ENCODE results near the gene COL8A2.

The COL8A2 gene

GRCh38 chr1:36149237-36149972 lies 24.4 kb upstream of the COL8A2 start, which contains the start of gene TRAPPC3:
Gene TRAPPC3, minus strand, starts transcription at chr1:36149486. Its CDS starts 108 bp downstream, at chr1:36149378.
- no peaks in the 10 kb centered on the region for H3K27me3 ChIP-seq (ENCODE audit: low read depth, low read length)
- peaks cover 18 to 37% of the 10 kb centered on the region in 2 donors for H3K4me1 ChIP-seq (ENCODE audit: control insufficient read depth in 1 of 2, insufficient read depth in 2 of 2, low read length in 2 of 2)
- no peaks in the 10 kb centered on the region for H3K9me3 ChIP-seq (ENCODE audit: control insufficient read depth in 1 of 2, low read length in 2 of 2)
- H3K27ac ChIP-seq (ENCODE audit: low read length), result peak within 1 kb of the TSS; percentile 93
- H3K36me3 ChIP-seq (ENCODE audit: control insufficient read depth in 1 of 2, insufficient read depth in 2 of 2, low read length in 2 of 2), result peaks cover 0 to 12% of the 10 kb centered on the region in 2 donors
- H3K4me3 ChIP-seq (ENCODE audit: low read depth in 1 of 2, low read length in 2 of 2), result peak within 1 kb of the TSS; percentile 86 to 97

DNA sequence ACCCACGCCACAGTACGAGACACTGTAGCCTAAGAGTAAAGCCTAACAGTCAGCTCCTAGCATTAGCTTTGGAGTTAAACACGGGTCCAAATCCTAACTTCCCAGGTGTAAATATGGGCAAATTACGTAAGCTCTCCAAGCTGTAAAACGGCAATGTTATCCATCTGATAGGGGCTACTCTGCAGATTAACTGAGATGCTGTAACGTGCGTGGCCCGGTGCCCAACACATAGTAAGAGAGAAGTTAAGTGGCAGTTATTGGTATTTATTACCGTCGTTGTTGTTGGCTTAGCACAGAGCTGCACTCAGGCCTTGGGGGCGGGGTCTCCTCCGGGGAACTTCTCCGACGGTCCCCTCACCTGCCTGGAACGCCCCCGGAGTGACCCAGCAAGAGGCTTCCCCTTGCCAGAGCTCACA lies 23.8 kb upstream of the COL8A2 start:
- H3K9me3 ChIP-seq (ENCODE audit: control insufficient read depth in 1 of 2, low read length in 2 of 2), result no peaks in the 10 kb centered on the region
- H3K36me3 ChIP-seq (ENCODE audit: control insufficient read depth in 1 of 2, insufficient read depth in 2 of 2, low read length in 2 of 2), result peaks cover 0 to 12% of the 10 kb centered on the region in 2 donors
- peak overlapping the region; percentile 93 for H3K27ac ChIP-seq (ENCODE audit: low read length)
- peak overlapping the region; percentile 86 to 97 for H3K4me3 ChIP-seq (ENCODE audit: low read depth in 1 of 2, low read length in 2 of 2)
- H3K4me1 ChIP-seq (ENCODE audit: control insufficient read depth in 1 of 2, insufficient read depth in 2 of 2, low read length in 2 of 2), result peaks cover 18 to 37% of the 10 kb centered on the region in 2 donors
- H3K27me3 ChIP-seq (ENCODE audit: low read depth, low read length), result no peaks in the 10 kb centered on the region

- Histone ChIP-seq H3K4me3 (ENCODE audit: low read depth in 1 of 2, low read length in 2 of 2) (no peak overlapping the region), H3K9me3 (ENCODE audit: control insufficient read depth in 1 of 2, low read length in 2 of 2) (no peaks in the 10 kb centered on the region), H3K27ac (ENCODE audit: low read length) (no peak overlapping the region), H3K36me3 (ENCODE audit: control insufficient read depth in 1 of 2, insufficient read depth in 2 of 2, low read length in 2 of 2) (peaks cover 6 to 7% of the 10 kb centered on the region in 2 donors), H3K4me1 (ENCODE audit: control insufficient read depth in 1 of 2, insufficient read depth in 2 of 2, low read length in 2 of 2) (peaks cover 9 to 21% of the 10 kb centered on the region in 2 donors), H3K27me3 (ENCODE audit: low read depth, low read length) (no peaks in the 10 kb centered on the region)
These were observed 19.4 kb upstream of the COL8A2 start for GRCh38 chr1:36144413-36144812.

GRCh38 chr1:36143424-36143823 lies 18.4 kb upstream of the COL8A2 start:
- peaks cover 9% of the 10 kb centered on the region in 2 donors for H3K36me3 ChIP-seq (ENCODE audit: control insufficient read depth in 1 of 2, insufficient read depth in 2 of 2, low read length in 2 of 2)
- H3K27ac ChIP-seq (ENCODE audit: low read length), result no peak overlapping the region
- H3K4me3 ChIP-seq (ENCODE audit: low read depth in 1 of 2, low read length in 2 of 2), result no peak overlapping the region
- H3K9me3 ChIP-seq (ENCODE audit: control insufficient read depth in 1 of 2, low read length in 2 of 2), result no peaks in the 10 kb centered on the region
- peaks cover 6 to 18% of the 10 kb centered on the region in 2 donors for H3K4me1 ChIP-seq (ENCODE audit: control insufficient read depth in 1 of 2, insufficient read depth in 2 of 2, low read length in 2 of 2)
- H3K27me3 ChIP-seq (ENCODE audit: low read depth, low read length), result no peaks in the 10 kb centered on the region

DNA sequence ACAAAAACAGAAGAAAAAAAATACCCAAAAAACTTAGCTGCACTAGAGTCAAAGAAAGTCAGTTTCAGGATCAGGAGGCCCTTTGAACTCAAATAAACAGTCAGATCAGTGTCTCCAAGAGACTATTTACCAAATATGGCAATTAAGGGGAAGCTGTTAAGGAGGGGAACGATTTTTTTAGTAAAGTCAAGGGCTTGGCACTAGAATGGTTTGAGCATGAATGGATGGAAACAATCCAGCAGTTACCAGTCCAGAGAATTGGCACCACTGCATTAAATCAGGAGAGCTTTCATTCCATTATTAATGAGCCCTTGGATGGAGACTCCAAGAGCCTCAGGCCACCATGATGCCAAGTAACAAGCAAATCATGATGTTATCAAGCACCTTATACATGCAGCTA lies 17.1 kb upstream of the COL8A2 start:
- Histone ChIP-seq H3K36me3 (ENCODE audit: control insufficient read depth in 1 of 2, insufficient read depth in 2 of 2, low read length in 2 of 2) (peaks cover 21% of the 10 kb centered on the region in 2 donors), H3K4me1 (ENCODE audit: control insufficient read depth in 1 of 2, insufficient read depth in 2 of 2, low read length in 2 of 2) (peaks cover 6 to 9% of the 10 kb centered on the region in 2 donors)

DNA sequence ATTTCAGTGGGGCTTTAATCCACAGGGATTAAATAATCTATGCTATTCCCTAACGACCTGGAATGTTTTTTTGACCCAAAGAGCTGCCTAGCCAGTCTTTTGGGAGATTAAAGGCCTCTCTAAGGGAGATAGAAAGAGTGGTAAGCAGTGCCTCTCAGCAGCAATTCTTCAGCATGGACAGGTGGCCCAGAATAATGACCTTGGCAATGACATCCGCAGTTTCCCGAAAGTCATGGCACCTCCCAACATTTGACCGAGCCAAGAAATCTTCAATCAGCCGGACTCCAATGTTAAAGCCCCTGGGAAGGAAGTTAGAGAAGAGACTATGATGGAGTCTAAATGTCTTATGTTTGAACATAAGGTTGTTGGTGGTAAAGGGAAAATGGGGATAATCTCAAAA lies 14.5 kb upstream of the COL8A2 start:
- no peaks in the 10 kb centered on the region for H3K9me3 ChIP-seq (ENCODE audit: control insufficient read depth in 1 of 2, low read length in 2 of 2)
- peaks cover 25 to 28% of the 10 kb centered on the region in 2 donors for H3K36me3 ChIP-seq (ENCODE audit: control insufficient read depth in 1 of 2, insufficient read depth in 2 of 2, low read length in 2 of 2)
- H3K27ac ChIP-seq (ENCODE audit: low read length), result no peak overlapping the region
- H3K4me1 ChIP-seq (ENCODE audit: control insufficient read depth in 1 of 2, insufficient read depth in 2 of 2, low read length in 2 of 2), result peaks cover 6 to 15% of the 10 kb centered on the region in 2 donors
- no peaks in the 10 kb centered on the region for H3K27me3 ChIP-seq (ENCODE audit: low read depth, low read length)
- no peak overlapping the region for H3K4me3 ChIP-seq (ENCODE audit: low read depth in 1 of 2, low read length in 2 of 2)

More for the DNA sequence above, 17.1 kb upstream of the COL8A2 start:
- H3K9me3 ChIP-seq (ENCODE audit: control insufficient read depth in 1 of 2, low read length in 2 of 2), result no peaks in the 10 kb centered on the region
- no peaks in the 10 kb centered on the region for H3K27me3 ChIP-seq (ENCODE audit: low read depth, low read length)
- no peak overlapping the region for H3K4me3 ChIP-seq (ENCODE audit: low read depth in 1 of 2, low read length in 2 of 2)
- no peak overlapping the region for H3K27ac ChIP-seq (ENCODE audit: low read length)

- Histone ChIP-seq H3K9me3 (ENCODE audit: control insufficient read depth in 1 of 2, low read length in 2 of 2) (no peaks in the 10 kb centered on the region), H3K4me1 (ENCODE audit: control insufficient read depth in 1 of 2, insufficient read depth in 2 of 2, low read length in 2 of 2) (peaks cover 6 to 15% of the 10 kb centered on the region in 2 donors), H3K27me3 (ENCODE audit: low read depth, low read length) (no peaks in the 10 kb centered on the region), H3K4me3 (ENCODE audit: low read depth in 1 of 2, low read length in 2 of 2) (no peak overlapping the region), H3K36me3 (ENCODE audit: control insufficient read depth in 1 of 2, insufficient read depth in 2 of 2, low read length in 2 of 2) (peaks cover 25 to 28% of the 10 kb centered on the region in 2 donors), H3K27ac (ENCODE audit: low read length) (peak overlapping the region; percentile 86)
These were observed 12.8 kb upstream of the COL8A2 start for GRCh38 chr1:36137776-36138175.

DNA sequence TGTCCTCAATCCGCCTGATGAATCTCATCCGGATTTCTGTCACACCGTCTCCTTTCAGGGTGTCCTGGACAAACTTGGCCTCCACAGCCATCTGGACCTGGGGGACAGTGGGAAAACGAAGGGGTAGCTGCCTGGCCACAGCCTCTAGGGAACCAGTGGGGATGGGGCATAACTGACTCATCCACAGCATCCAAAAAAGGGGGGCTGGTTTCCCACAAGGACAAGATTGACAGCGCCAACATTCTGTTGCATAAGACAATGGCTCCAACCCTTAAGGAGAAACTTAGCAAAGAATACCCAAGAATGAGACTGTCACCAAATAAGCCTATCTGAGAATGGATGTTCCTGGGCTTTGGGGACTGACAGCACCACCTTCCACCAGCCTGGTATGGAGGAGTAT lies 12.2 kb upstream of the COL8A2 start:
- H3K9me3 ChIP-seq (ENCODE audit: control insufficient read depth in 1 of 2, low read length in 2 of 2), result no peaks in the 10 kb centered on the region
- H3K4me3 ChIP-seq (ENCODE audit: low read depth in 1 of 2, low read length in 2 of 2), result no peak overlapping the region
- H3K4me1 ChIP-seq (ENCODE audit: control insufficient read depth in 1 of 2, insufficient read depth in 2 of 2, low read length in 2 of 2), result peaks cover 4 to 14% of the 10 kb centered on the region in 2 donors
- peak overlapping the region; percentile 86 for H3K27ac ChIP-seq (ENCODE audit: low read length)
- H3K27me3 ChIP-seq (ENCODE audit: low read depth, low read length), result no peaks in the 10 kb centered on the region
- peaks cover 25 to 28% of the 10 kb centered on the region in 2 donors for H3K36me3 ChIP-seq (ENCODE audit: control insufficient read depth in 1 of 2, insufficient read depth in 2 of 2, low read length in 2 of 2)

DNA sequence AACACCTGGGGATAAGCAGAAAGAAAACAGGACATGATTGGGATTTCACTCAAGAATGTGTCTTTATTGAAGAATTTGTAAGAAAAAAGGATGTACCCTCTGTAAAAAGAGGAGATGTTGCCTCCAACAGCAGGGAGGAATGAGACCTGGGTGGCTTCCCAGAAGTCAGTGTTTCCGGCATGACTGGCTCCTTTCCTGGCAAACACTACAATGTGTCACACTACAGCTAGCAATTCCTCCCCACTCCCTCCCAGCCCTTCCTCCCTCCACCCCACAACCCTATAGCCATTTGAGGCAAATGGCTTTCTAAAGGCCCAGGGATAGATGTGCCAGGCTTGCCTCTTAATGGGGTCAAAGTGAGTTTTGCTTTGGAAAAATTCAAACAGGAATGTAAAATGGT lies 11.5 kb upstream of the COL8A2 start:
- Histone ChIP-seq H3K36me3 (ENCODE audit: control insufficient read depth in 1 of 2, insufficient read depth in 2 of 2, low read length in 2 of 2) (peaks cover 25 to 28% of the 10 kb centered on the region in 2 donors), H3K4me3 (ENCODE audit: low read depth in 1 of 2, low read length in 2 of 2) (no peak overlapping the region), H3K9me3 (ENCODE audit: control insufficient read depth in 1 of 2, low read length in 2 of 2) (no peaks in the 10 kb centered on the region), H3K27me3 (ENCODE audit: low read depth, low read length) (no peaks in the 10 kb centered on the region), H3K4me1 (ENCODE audit: control insufficient read depth in 1 of 2, insufficient read depth in 2 of 2, low read length in 2 of 2) (peaks cover 0 to 10% of the 10 kb centered on the region in 2 donors), H3K27ac (ENCODE audit: low read length) (peak overlapping the region; percentile 86)

DNA sequence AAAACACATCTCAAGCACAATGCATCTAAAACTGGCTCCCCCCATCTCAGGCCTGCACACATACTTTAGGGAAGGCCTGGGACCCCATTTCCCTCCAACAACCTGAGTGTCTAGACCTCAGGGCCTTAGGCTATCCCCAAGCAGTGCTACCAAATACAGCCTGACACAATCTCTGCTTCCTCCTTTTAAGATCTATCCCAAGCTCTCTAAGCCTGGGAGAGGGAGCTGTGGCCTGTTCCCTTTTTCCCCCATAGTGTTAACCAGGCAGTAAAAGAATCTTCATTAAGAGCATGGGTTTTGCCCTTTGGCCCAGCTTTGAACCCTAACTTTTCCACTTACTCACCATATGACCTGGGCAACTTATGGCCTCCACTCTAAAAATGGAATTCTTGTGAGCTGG lies 10.8 kb upstream of the COL8A2 start:
- no peaks in the 10 kb centered on the region for H3K27me3 ChIP-seq (ENCODE audit: low read depth, low read length)

DNA sequence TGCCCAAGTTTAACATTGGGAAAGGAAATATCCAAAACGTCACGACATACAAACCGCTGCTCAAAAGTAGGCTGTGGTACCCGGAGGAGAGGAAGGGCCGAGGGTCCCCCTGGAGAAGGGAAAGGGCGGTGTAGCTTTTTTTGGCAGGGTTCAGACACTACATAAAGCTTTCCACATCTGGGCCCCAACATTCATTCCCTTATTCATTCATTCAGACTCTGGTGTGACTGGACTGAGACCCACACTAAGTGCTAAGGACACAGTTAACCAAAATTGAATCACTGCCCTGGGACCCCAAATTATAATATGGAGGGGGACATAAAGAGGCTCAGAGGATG lies 10.3 kb upstream of the COL8A2 start:
- Histone ChIP-seq H3K27me3 (ENCODE audit: low read depth, low read length) (no peaks in the 10 kb centered on the region), H3K4me3 (ENCODE audit: low read depth in 1 of 2, low read length in 2 of 2) (no peak overlapping the region), H3K27ac (ENCODE audit: low read length) (peak overlapping the region; percentile 86), H3K36me3 (ENCODE audit: control insufficient read depth in 1 of 2, insufficient read depth in 2 of 2, low read length in 2 of 2) (peaks cover 25 to 28% of the 10 kb centered on the region in 2 donors), H3K4me1 (ENCODE audit: control insufficient read depth in 1 of 2, insufficient read depth in 2 of 2, low read length in 2 of 2) (peaks cover 0 to 8% of the 10 kb centered on the region in 2 donors), H3K9me3 (ENCODE audit: control insufficient read depth in 1 of 2, low read length in 2 of 2) (no peaks in the 10 kb centered on the region)

More for the DNA sequence above, 10.8 kb upstream of the COL8A2 start:
- H3K36me3 ChIP-seq (ENCODE audit: control insufficient read depth in 1 of 2, insufficient read depth in 2 of 2, low read length in 2 of 2), result peaks cover 25 to 28% of the 10 kb centered on the region in 2 donors
- H3K4me1 ChIP-seq (ENCODE audit: control insufficient read depth in 1 of 2, insufficient read depth in 2 of 2, low read length in 2 of 2), result peaks cover 0 to 10% of the 10 kb centered on the region in 2 donors
- H3K9me3 ChIP-seq (ENCODE audit: control insufficient read depth in 1 of 2, low read length in 2 of 2), result no peaks in the 10 kb centered on the region
- H3K4me3 ChIP-seq (ENCODE audit: low read depth in 1 of 2, low read length in 2 of 2), result peak overlapping the region in 1 of 2 donors; percentile 5
- peak overlapping the region; percentile 86 for H3K27ac ChIP-seq (ENCODE audit: low read length)
